ENCODE data around the gene ZNF662.

Gene ZNF662

DNA sequence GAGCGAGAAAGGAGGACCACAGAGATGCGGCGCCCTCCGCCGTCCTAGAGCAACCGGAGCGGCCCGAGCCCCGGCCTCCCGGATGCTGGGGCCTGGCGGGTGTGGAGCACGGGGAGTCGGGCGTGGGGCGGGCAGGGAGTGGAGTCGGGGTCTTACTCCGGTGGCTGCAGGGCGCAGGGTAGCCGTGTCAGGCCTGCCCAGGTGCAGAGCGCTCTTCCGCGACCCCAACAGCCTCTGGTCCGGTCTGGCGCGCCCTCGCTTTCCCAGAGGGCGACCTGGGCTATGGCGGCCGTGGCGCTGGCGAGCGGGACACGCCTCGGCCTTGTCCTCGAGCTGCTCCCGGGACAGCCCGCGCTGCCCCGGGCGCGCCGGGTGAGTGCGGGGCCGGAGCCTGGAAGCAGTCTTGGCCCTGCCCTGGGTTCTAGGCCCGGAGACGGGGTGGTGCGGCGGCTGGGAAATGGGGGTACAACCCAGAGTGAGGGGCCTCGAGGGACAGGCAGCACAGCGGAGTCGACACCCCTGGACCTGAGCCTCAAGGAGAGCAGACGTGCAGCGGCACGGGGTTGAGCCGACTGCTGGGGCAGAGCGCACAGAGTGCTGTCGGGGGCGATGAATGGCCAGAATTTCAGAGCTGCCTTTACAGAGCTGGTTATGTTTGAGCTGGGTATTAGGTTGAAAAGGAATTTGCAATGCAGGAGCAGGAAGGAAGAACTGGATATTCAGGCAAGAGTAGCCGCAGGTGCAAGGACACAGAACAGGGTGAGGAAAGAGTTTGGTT is at the start of gene ZNF662:
ZNF662 (plus strand) TSS at position 73 of the 778 bp plus-strand sequence. CDS start 1,973 bp downstream, outside the sequence.
- Histone ChIP-seq H3K9ac (ENCODE audit: low read length) (peak within 1 kb of the TSS; percentile 81), H3K27me3 (replicated peaks; ENCODE audit: control insufficient read depth, insufficient read depth, low read length) (peaks cover 8% of the 10 kb centered on the region), H3K9me3 (ENCODE audit: control insufficient read depth, low read length) (no peaks in the 10 kb centered on the region), H3K4me1 (ENCODE audit: control insufficient read depth, insufficient read depth, low read length) (peaks cover 10% of the 10 kb centered on the region), H3K36me3 (ENCODE audit: control insufficient read depth, insufficient read depth, low read length, severe bottlenecking) (peaks cover 8% of the 10 kb centered on the region), H3K4me3 (ENCODE audit: low read length) (peak within 1 kb of the TSS; percentile 79)
- peak; percentile 39 for DNase-seq (ENCODE audit: low read depth)

- no peak for DNase-seq (ENCODE audit: low read depth)
- Histone ChIP-seq H3K9me3 (ENCODE audit: control insufficient read depth, low read length) (no peaks in the 10 kb centered on the region), H3K9ac (ENCODE audit: low read length) (no peak overlapping the region), H3K4me1 (ENCODE audit: control insufficient read depth, insufficient read depth, low read length) (peaks cover 19% of the 10 kb centered on the region), H3K27me3 (replicated peaks; ENCODE audit: control insufficient read depth, insufficient read depth, low read length) (no peaks in the 10 kb centered on the region), H3K4me3 (ENCODE audit: low read length) (no peak overlapping the region), H3K36me3 (ENCODE audit: control insufficient read depth, insufficient read depth, low read length, severe bottlenecking) (no peaks in the 10 kb centered on the region)
Measured at GRCh38 chr3:42856544-42856943, 49.4 kb upstream of the ZNF662 start.

- Histone ChIP-seq H3K36me3 (ENCODE audit: control insufficient read depth, insufficient read depth, low read length, severe bottlenecking) (no peaks in the 10 kb centered on the region), H3K4me3 (ENCODE audit: low read length) (no peak overlapping the region), H3K9me3 (ENCODE audit: control insufficient read depth, low read length) (peaks cover 3% of the 10 kb centered on the region), H3K27me3 (replicated peaks; ENCODE audit: control insufficient read depth, insufficient read depth, low read length) (peaks cover 5% of the 10 kb centered on the region), H3K4me1 (ENCODE audit: control insufficient read depth, insufficient read depth, low read length) (no peaks in the 10 kb centered on the region), H3K9ac (ENCODE audit: low read length) (no peak overlapping the region)
- DNase-seq (ENCODE audit: low read depth), result no peak
Measured at GRCh38 chr3:42864321-42864950, 41.5 kb upstream of the ZNF662 start.

- Histone ChIP-seq H3K36me3 (ENCODE audit: control insufficient read depth, insufficient read depth, low read length, severe bottlenecking) (no peaks in the 10 kb centered on the region), H3K9ac (ENCODE audit: low read length) (no peak overlapping the region), H3K4me1 (ENCODE audit: control insufficient read depth, insufficient read depth, low read length) (no peaks in the 10 kb centered on the region), H3K9me3 (ENCODE audit: control insufficient read depth, low read length) (peaks cover 3% of the 10 kb centered on the region), H3K4me3 (ENCODE audit: low read length) (no peak overlapping the region), H3K27me3 (replicated peaks; ENCODE audit: control insufficient read depth, insufficient read depth, low read length) (peaks cover 5% of the 10 kb centered on the region)
- no peak for DNase-seq (ENCODE audit: low read depth)
Measured at GRCh38 chr3:42865256-42865655, 40.7 kb upstream of the ZNF662 start.

- Histone ChIP-seq H3K9ac (ENCODE audit: low read length) (no peak overlapping the region), H3K27me3 (replicated peaks; ENCODE audit: control insufficient read depth, insufficient read depth, low read length) (peaks cover 5% of the 10 kb centered on the region), H3K36me3 (ENCODE audit: control insufficient read depth, insufficient read depth, low read length, severe bottlenecking) (no peaks in the 10 kb centered on the region), H3K4me3 (ENCODE audit: low read length) (no peak overlapping the region), H3K9me3 (ENCODE audit: control insufficient read depth, low read length) (peaks cover 3% of the 10 kb centered on the region), H3K4me1 (ENCODE audit: control insufficient read depth, insufficient read depth, low read length) (peaks cover 6% of the 10 kb centered on the region)
- no peak for DNase-seq (ENCODE audit: low read depth)
Measured at GRCh38 chr3:42867138-42867537, 38.8 kb upstream of the ZNF662 start.

GRCh38 chr3:42868841-42869240 is 37.1 kb upstream of the ZNF662 start:
- Histone ChIP-seq H3K36me3 (ENCODE audit: control insufficient read depth, insufficient read depth, low read length, severe bottlenecking) (no peaks in the 10 kb centered on the region), H3K4me3 (ENCODE audit: low read length) (no peak overlapping the region), H3K9ac (ENCODE audit: low read length) (no peak overlapping the region), H3K9me3 (ENCODE audit: control insufficient read depth, low read length) (no peaks in the 10 kb centered on the region), H3K4me1 (ENCODE audit: control insufficient read depth, insufficient read depth, low read length) (peaks cover 15% of the 10 kb centered on the region), H3K27me3 (replicated peaks; ENCODE audit: control insufficient read depth, insufficient read depth, low read length) (peaks cover 5% of the 10 kb centered on the region)
- no peak for DNase-seq (ENCODE audit: low read depth)

DNA sequence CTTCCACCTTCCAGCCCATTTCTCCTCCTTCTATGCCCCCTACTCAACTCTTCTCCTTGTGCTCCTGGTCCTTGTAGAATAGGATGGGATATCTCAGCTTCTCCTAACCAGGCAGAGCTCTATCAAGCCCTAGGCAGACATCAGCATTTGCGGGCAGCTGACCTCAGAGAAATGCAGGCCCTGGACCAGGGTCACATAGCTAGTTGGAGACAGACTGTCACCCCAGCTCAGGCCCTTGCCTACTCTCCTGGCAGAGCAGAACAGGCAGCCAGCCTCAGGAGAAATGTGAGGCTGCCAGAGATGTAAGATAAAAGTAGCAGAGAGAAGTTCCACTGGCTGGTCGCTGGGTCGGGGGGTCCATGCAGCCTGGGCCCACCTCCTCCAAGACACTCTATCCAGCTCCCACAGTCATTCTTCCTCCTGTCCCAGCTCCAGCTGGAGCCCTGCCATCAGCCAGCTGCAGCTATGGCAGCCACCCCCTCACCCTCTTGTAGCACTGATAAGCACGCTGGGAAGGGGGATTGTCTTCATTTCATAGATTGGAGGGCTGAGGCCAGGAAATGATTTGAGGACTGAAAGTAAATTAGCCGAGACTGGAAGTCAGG is 34.2 kb upstream of the ZNF662 start:
- Histone ChIP-seq H3K4me3 (ENCODE audit: low read length) (no peak overlapping the region), H3K9me3 (ENCODE audit: control insufficient read depth, low read length) (no peaks in the 10 kb centered on the region), H3K9ac (ENCODE audit: low read length) (no peak overlapping the region), H3K27me3 (replicated peaks; ENCODE audit: control insufficient read depth, insufficient read depth, low read length) (no peaks in the 10 kb centered on the region), H3K4me1 (ENCODE audit: control insufficient read depth, insufficient read depth, low read length) (peaks cover 15% of the 10 kb centered on the region), H3K36me3 (ENCODE audit: control insufficient read depth, insufficient read depth, low read length, severe bottlenecking) (no peaks in the 10 kb centered on the region)
- DNase-seq (ENCODE audit: low read depth), result no peak

GRCh38 chr3:42872718-42873117 is 33.2 kb upstream of the ZNF662 start:
- DNase-seq (ENCODE audit: low read depth), result no peak
- no peaks in the 10 kb centered on the region for H3K27me3 ChIP-seq (replicated peaks; ENCODE audit: control insufficient read depth, insufficient read depth, low read length)

DNA sequence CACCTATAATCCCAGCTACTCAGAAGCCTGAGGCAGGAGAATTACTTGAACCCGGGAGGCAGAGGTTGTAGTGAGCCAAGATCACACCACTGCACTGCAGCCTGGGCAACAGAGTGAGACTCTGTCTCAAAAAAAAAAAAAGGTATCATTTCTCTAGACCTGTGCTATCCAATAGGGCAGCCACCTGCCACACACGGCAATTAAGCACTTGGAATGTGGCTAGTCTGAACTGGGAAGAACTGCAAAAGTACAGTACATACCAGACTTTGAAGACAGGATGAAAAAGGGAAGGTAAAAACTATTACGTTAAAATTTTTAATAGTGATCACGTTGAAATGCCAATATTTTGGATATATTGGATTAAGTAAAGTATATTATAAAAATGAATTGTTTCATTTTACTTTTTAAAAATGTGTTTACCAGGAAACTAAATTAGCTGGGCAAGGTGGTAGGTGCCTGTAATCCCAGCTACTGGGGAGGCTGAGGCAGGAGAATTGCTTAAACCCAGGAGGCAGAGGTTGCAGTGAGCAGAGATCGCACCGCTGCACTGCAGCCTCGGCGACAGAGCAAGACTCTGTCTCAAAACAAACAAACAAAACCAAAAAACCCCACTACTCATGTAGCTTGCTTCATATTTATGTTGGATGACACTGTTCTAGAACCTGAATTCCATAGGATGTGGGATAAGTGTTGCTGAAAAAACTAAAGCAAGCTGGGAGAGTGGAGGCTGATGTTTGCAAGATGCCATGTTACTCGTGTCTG is 32.5 kb upstream of the ZNF662 start:
- no peaks in the 10 kb centered on the region for H3K27me3 ChIP-seq (replicated peaks; ENCODE audit: control insufficient read depth, insufficient read depth, low read length)
- H3K36me3 ChIP-seq (ENCODE audit: control insufficient read depth, insufficient read depth, low read length, severe bottlenecking), result no peaks in the 10 kb centered on the region
- H3K4me1 ChIP-seq (ENCODE audit: control insufficient read depth, insufficient read depth, low read length), result peaks cover 23% of the 10 kb centered on the region
- H3K9me3 ChIP-seq (ENCODE audit: control insufficient read depth, low read length), result no peaks in the 10 kb centered on the region
- H3K9ac ChIP-seq (ENCODE audit: low read length), result no peak overlapping the region
- no peak for DNase-seq (ENCODE audit: low read depth)
- H3K4me3 ChIP-seq (ENCODE audit: low read length), result no peak overlapping the region

More at GRCh38 chr3:42872718-42873117, 33.2 kb upstream of the ZNF662 start:
- Histone ChIP-seq H3K9me3 (ENCODE audit: control insufficient read depth, low read length) (no peaks in the 10 kb centered on the region), H3K4me1 (ENCODE audit: control insufficient read depth, insufficient read depth, low read length) (peaks cover 18% of the 10 kb centered on the region), H3K4me3 (ENCODE audit: low read length) (no peak overlapping the region), H3K9ac (ENCODE audit: low read length) (no peak overlapping the region), H3K36me3 (ENCODE audit: control insufficient read depth, insufficient read depth, low read length, severe bottlenecking) (no peaks in the 10 kb centered on the region)

DNA sequence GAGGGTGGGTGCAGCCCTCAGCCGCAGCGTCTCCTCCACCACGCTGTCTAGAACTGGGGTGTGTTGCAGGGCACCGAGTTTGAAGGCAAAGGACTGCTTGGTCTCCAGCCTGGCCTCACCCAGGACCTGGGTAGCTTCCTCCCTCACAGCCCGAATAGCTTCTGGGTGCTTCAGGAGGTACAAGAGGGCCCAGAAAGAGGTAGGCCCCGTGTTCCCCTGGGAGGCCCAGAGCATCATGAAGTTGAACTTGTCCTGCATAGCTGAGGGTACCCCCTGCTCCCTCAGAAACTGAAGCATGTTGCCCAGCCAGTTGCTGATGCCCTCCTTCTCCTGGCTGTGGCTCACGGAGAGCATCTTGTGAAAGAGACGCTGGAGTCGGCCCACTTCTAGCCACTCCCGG is 31.2 kb upstream of the ZNF662 start:
- Histone ChIP-seq H3K9ac (ENCODE audit: low read length) (no peak overlapping the region), H3K4me1 (ENCODE audit: control insufficient read depth, insufficient read depth, low read length) (peaks cover 23% of the 10 kb centered on the region), H3K36me3 (ENCODE audit: control insufficient read depth, insufficient read depth, low read length, severe bottlenecking) (no peaks in the 10 kb centered on the region), H3K27me3 (replicated peaks; ENCODE audit: control insufficient read depth, insufficient read depth, low read length) (no peaks in the 10 kb centered on the region), H3K9me3 (ENCODE audit: control insufficient read depth, low read length) (no peaks in the 10 kb centered on the region), H3K4me3 (ENCODE audit: low read length) (no peak overlapping the region)
- DNase-seq (ENCODE audit: low read depth), result no peak
